HG03521 (cell line): Measurements from ENCODE around the gene NIN.

Source experiments
- ATAC-seq: cut with Tn5 transposase; IDR thresholded peaks from one replicate; pipeline ENCODE4 v1.9.1; 2021; ENCODE audit warnings: mild to moderate bottlenecking, moderate library complexity; ENCODE audit not compliant: unreplicated experiment

The NIN gene

GRCh38 chr14:50792051-50792477 lies 38.9 kb downstream of the NIN start:
- no peak for ATAC-seq

GRCh38 chr14:50791201-50791600 lies 39.8 kb downstream of the NIN start:
- ATAC-seq: no peak

GRCh38 chr14:50790589-50790988 lies 40.4 kb downstream of the NIN start:
- no peak for ATAC-seq

GRCh38 chr14:50786751-50787464 lies 44.1 kb downstream of the NIN start:
- no peak for ATAC-seq

GRCh38 chr14:50785457-50786063 lies 45.4 kb downstream of the NIN start:
- no peak for ATAC-seq

GRCh38 chr14:50784683-50785456 lies 46.1 kb downstream of the NIN start:
- no peak for ATAC-seq

- no peak for ATAC-seq
Measured at GRCh38 chr14:50783563-50783962, 47.4 kb downstream of the NIN start.

- no peak for ATAC-seq
Measured at GRCh38 chr14:50780393-50780792, 50.6 kb downstream of the NIN start.

- ATAC-seq: no peak
Measured at GRCh38 chr14:50778721-50779483, 52.1 kb downstream of the NIN start.

- no peak for ATAC-seq
Measured at GRCh38 chr14:50776522-50776921, 54.4 kb downstream of the NIN start.

GRCh38 chr14:50775357-50775756 lies 55.6 kb downstream of the NIN start:
- ATAC-seq: no peak

- no peak for ATAC-seq
Measured at GRCh38 chr14:50774542-50775267, 56.3 kb downstream of the NIN start.

GRCh38 chr14:50773632-50774541 lies 57.1 kb downstream of the NIN start:
- ATAC-seq: no peak

GRCh38 chr14:50772412-50772811 lies 58.5 kb downstream of the NIN start:
- no peak for ATAC-seq

- no peak for ATAC-seq
Measured at GRCh38 chr14:50770586-50770985, 60.4 kb downstream of the NIN start.

- no peak for ATAC-seq
Measured at GRCh38 chr14:50769863-50770500, 61.0 kb downstream of the NIN start.

- no peak for ATAC-seq
Measured at GRCh38 chr14:50768680-50769079, 62.3 kb downstream of the NIN start.

GRCh38 chr14:50766338-50766886 lies 64.5 kb downstream of the NIN start:
- no peak for ATAC-seq
